HEK293 (cell line): ENCODE measurements around the gene EI24.
A peak's percentile ranks its signal among the peaks of the same experiment; 100 is the strongest.

Experiments
- CTCF ChIA-PET: fragments of 350-600 bp; formaldehyde crosslinking; extraction: SDS; loops from one replicate; lab custom pipeline; 2021; ENCODE audit warnings: antibody characterized with exemption; lab: Yijun Ruan, JAX
- POLR2A ChIA-PET: fragments of 300-600 bp; formaldehyde crosslinking; extraction: SDS; loops from one replicate; lab custom pipeline; 2020; ENCODE audit warnings: antibody characterized with exemption, inconsistent platforms; lab: Yijun Ruan, JAX
- H3K27ac ChIP-seq: fragments of 200-500 bp; sonication (Bioruptor generic); 2 replicates; pipeline ENCODE4 v1.5.1; 2014; ENCODE audit warnings: low read depth, low read length, control low read depth, inconsistent platforms; ENCODE audit errors: extremely low read depth
- H3K36me3 ChIP-seq, 2 experiments: fragments of 200-500 bp in 1 of 2; sonication (Bioruptor generic) in 1 of 2; 1 replicate in 1 of 2; 2 replicates in 1 of 2; pipeline ENCODE4 v1.5.1; 2014 to 2017; ENCODE audit warnings: inconsistent platforms in 2 of 2, low read length in 2 of 2; ENCODE audit not compliant: control insufficient read depth in 2 of 2, insufficient read depth in 1 of 2
- H3K4me1 ChIP-seq: fragments of 200-500 bp; sonication (Bioruptor generic); 2 replicates; pipeline ENCODE4 v1.5.1; 2014; ENCODE audit warnings: mild to moderate bottlenecking, low read length, inconsistent platforms; ENCODE audit not compliant: control insufficient read depth, insufficient read depth
- H3K4me3 ChIP-seq: 2 replicates; pipeline ENCODE4 v1.5.1; 2011; ENCODE audit warnings: low read depth, mild to moderate bottlenecking, control low read depth, low read length, moderate library complexity
- H3K9me3 ChIP-seq: fragments of 200-500 bp; sonication (Bioruptor generic); 2 replicates; pipeline ENCODE4 v1.5.1; 2014; ENCODE audit warnings: low read depth, low read length, inconsistent platforms; ENCODE audit not compliant: control insufficient read depth, insufficient read depth
- HOXA7 ChIP-seq: sonication (generic); formaldehyde crosslinking; IDR thresholded peaks from 2 replicates; pipeline ENCODE4 v1.8.1; 2022; ENCODE audit warnings: missing genetic modification reagents, borderline replicate concordance
- HOXC10 ChIP-seq: sonication (generic); formaldehyde crosslinking; IDR thresholded peaks from 2 replicates; pipeline ENCODE4 v1.8.1; 2023; ENCODE audit warnings: mild to moderate bottlenecking, missing genetic modification reagents
- PATZ1 ChIP-seq: fragments of 450-650 bp; formaldehyde crosslinking; IDR thresholded peaks from 2 replicates; pipeline ENCODE4 v1.5.1; 2016; ENCODE audit warnings: missing biosample characterization, missing genetic modification characterization
- SALL2 ChIP-seq: fragments of 450-650 bp; formaldehyde crosslinking; IDR thresholded peaks from 2 replicates; pipeline ENCODE4 v1.5.0; 2017; ENCODE audit warnings: missing biosample characterization, mild to moderate bottlenecking, missing genetic modification characterization, borderline replicate concordance
- SCRT1 ChIP-seq: fragments of 450-650 bp; formaldehyde crosslinking; IDR thresholded peaks from 2 replicates; pipeline ENCODE4 v1.5.1; 2016; ENCODE audit warnings: missing biosample characterization, missing genetic modification characterization, borderline replicate concordance
- SP2 ChIP-seq: fragments of 450-650 bp; formaldehyde crosslinking; IDR thresholded peaks from 2 replicates; pipeline ENCODE4 v1.5.1; 2016; ENCODE audit warnings: missing biosample characterization, missing genetic modification characterization
- SP7 ChIP-seq: fragments of 450-650 bp; formaldehyde crosslinking; IDR thresholded peaks from 2 replicates; pipeline ENCODE4 v1.5.1; 2016; ENCODE audit warnings: missing biosample characterization, missing genetic modification characterization
- TCF7L2 ChIP-seq: IDR thresholded peaks from 2 replicates; pipeline ENCODE4 v1.6.1; 2011; ENCODE audit warnings: low read depth, mild to moderate bottlenecking, inconsistent platforms, low read length, moderate library complexity, borderline replicate concordance
- TRIM28 ChIP-seq: IDR thresholded peaks from 2 replicates; pipeline ENCODE4 v1.6.1; 2011; ENCODE audit warnings: low read length, control low read depth, borderline replicate concordance
- ZBTB1 ChIP-seq: fragments of 450-650 bp; formaldehyde crosslinking; IDR thresholded peaks from 2 replicates; pipeline ENCODE4 v1.5.1; 2016; ENCODE audit warnings: missing biosample characterization, missing genetic modification characterization
- ZBTB10 ChIP-seq: fragments of 450-650 bp; formaldehyde crosslinking; IDR thresholded peaks from 2 replicates; pipeline ENCODE4 v1.5.1; 2016; ENCODE audit warnings: missing biosample characterization, missing genetic modification characterization
- ZBTB44 ChIP-seq: fragments of 450-650 bp; IDR thresholded peaks from 2 replicates; pipeline ENCODE4 v1.5.1; 2018; ENCODE audit warnings: missing biosample characterization, mild to moderate bottlenecking, missing genetic modification characterization
- ZBTB8A ChIP-seq: fragments of 450-650 bp; formaldehyde crosslinking; IDR thresholded peaks from 2 replicates; pipeline ENCODE4 v1.5.1; 2016; ENCODE audit warnings: missing biosample characterization, missing genetic modification characterization
- ZEB2 ChIP-seq: fragments of 450-650 bp; formaldehyde crosslinking; IDR thresholded peaks from 2 replicates; pipeline ENCODE4 v1.5.1; 2016; ENCODE audit warnings: missing biosample characterization, missing genetic modification characterization
- ZNF121 ChIP-seq: fragments of 450-650 bp; formaldehyde crosslinking; IDR thresholded peaks from 2 replicates; pipeline ENCODE4 v1.5.1; 2016; ENCODE audit warnings: missing biosample characterization, missing genetic modification characterization
- ZNF2 ChIP-seq: fragments of 450-650 bp; formaldehyde crosslinking; IDR thresholded peaks from 2 replicates; pipeline ENCODE4 v1.5.1; 2016; ENCODE audit warnings: missing biosample characterization, missing genetic modification characterization
- ZNF311 ChIP-seq: fragments of 450-650 bp; formaldehyde crosslinking; IDR thresholded peaks from 2 replicates; pipeline ENCODE4 v1.5.1; 2017; ENCODE audit warnings: missing biosample characterization, missing genetic modification characterization, borderline replicate concordance
- ZNF510 ChIP-seq: fragments of 450-650 bp; formaldehyde crosslinking; IDR thresholded peaks from 2 replicates; pipeline ENCODE4 v1.5.1; 2018; ENCODE audit warnings: mild to moderate bottlenecking, missing genetic modification characterization, missing biosample characterization; ENCODE audit not compliant: insufficient replicate concordance
- ZNF548 ChIP-seq: fragments of 450-650 bp; formaldehyde crosslinking; IDR thresholded peaks from 2 replicates; pipeline ENCODE4 v1.5.1; 2016; ENCODE audit warnings: missing biosample characterization, missing genetic modification characterization
- ZNF555 ChIP-seq: fragments of 450-650 bp; formaldehyde crosslinking; conservative IDR thresholded peaks from 2 replicates; pipeline ENCODE4 v1.5.1; 2017; ENCODE audit warnings: missing biosample characterization, mild to moderate bottlenecking, missing genetic modification characterization, inconsistent platforms
- ZNF596 ChIP-seq: fragments of 450-650 bp; IDR thresholded peaks from 2 replicates; pipeline ENCODE4 v1.5.0; 2018; ENCODE audit warnings: missing biosample characterization, mild to moderate bottlenecking, missing genetic modification characterization, moderate library complexity
- ZNF623 ChIP-seq: fragments of 450-650 bp; formaldehyde crosslinking; IDR thresholded peaks from 2 replicates; pipeline ENCODE4 v1.5.1; 2016; ENCODE audit warnings: missing biosample characterization, missing genetic modification characterization
- ZNF776 ChIP-seq: fragments of 450-650 bp; formaldehyde crosslinking; IDR thresholded peaks from 2 replicates; pipeline ENCODE4 v1.5.0; 2017; ENCODE audit warnings: missing biosample characterization, missing genetic modification characterization, borderline replicate concordance
- ZNF785 ChIP-seq: fragments of 450-650 bp; formaldehyde crosslinking; IDR thresholded peaks from 2 replicates; pipeline ENCODE4 v1.5.1; 2016; ENCODE audit warnings: missing biosample characterization, missing genetic modification characterization
- ZSCAN16 ChIP-seq: fragments of 450-650 bp; formaldehyde crosslinking; IDR thresholded peaks from 2 replicates; pipeline ENCODE4 v1.5.1; 2016; ENCODE audit warnings: missing biosample characterization, missing genetic modification characterization
- ZSCAN5A ChIP-seq: fragments of 450-650 bp; formaldehyde crosslinking; IDR thresholded peaks from 2 replicates; pipeline ENCODE4 v1.5.1; 2016; ENCODE audit warnings: missing biosample characterization, missing genetic modification characterization

EI24 gene

GRCh38 chr11:125625225-125625629 is 56.0 kb downstream of the EI24 start:
- peak overlapping the region; percentile 94 for H3K27ac ChIP-seq
- peaks cover 11 to 41% of the 10 kb centered on the region in 2 experiments for H3K36me3 ChIP-seq
- POLR2A ChIA-PET = interaction anchor here (1.0 to 3.2 kb wide), 8 partner anchors 10 to 672 kb away, joined by 3 to 24 read pairs (median 4); partner anchors contain the start of genes CCDC15, HYLS1, PUS3 and STT3A
- H3K9me3 ChIP-seq = no peaks in the 10 kb centered on the region
- CTCF ChIA-PET = interaction anchor here (1.1 kb wide), 1 partner anchor 1985 kb away, joined by 3 read pairs; no protein-coding TSS in a partner anchor
- peak overlapping the region; percentile 74 for H3K4me3 ChIP-seq
- H3K4me1 ChIP-seq = no peaks in the 10 kb centered on the region; the same call in 1 of the 2 replicates
- TF ChIP-seq ZNF776 (no peak), ZNF311 (tag by site-specific recombination) (no peak), ZNF121 (peak; percentile 20; the same call in 1 of the 2 replicates), TRIM28 (no peak), ZNF555 (tag by site-specific recombination) (no peak), ZSCAN16 (tag by site-specific recombination) (peak; percentile 82; the same call in 1 of the 2 replicates), ZSCAN5A (tag by site-specific recombination) (no peak), ZNF510 (tag by site-specific recombination) (no peak), SCRT1 (tag by site-specific recombination) (no peak)

- H3K36me3 ChIP-seq = peaks cover 10 to 39% of the 10 kb centered on the region in 2 experiments
- H3K4me3 ChIP-seq = peak overlapping the region; percentile 74
- H3K4me1 ChIP-seq = peaks cover under 1% of the 10 kb centered on the region; the same call in 1 of the 2 replicates
- H3K27ac ChIP-seq = peak overlapping the region; percentile 94
- POLR2A ChIA-PET = interaction anchor here (1.0 to 3.2 kb wide), 9 partner anchors 9 to 672 kb away, joined by 3 to 24 read pairs (median 4); partner anchors contain the start of genes CCDC15, HYLS1, PUS3 and STT3A
- CTCF ChIA-PET = interaction anchor here (1.1 to 1.4 kb wide), 2 partner anchors 8 to 1985 kb away, joined by 3 to 4 read pairs; no protein-coding TSS in a partner anchor
- no peaks in the 10 kb centered on the region for H3K9me3 ChIP-seq
- peak; percentile 89 for TF ChIP-seq SP2 (tag by site-specific recombination)
- TF ChIP-seq ZBTB10 = peak; percentile 77
- peak; percentile 83 for TF ChIP-seq ZBTB8A
- TF ChIP-seq SP7 = peak; percentile 89
- no peak for TF ChIP-seq ZNF776
- 0 out of 2 replicates have a peak, but pooled peaks have one; percentile 38 for TF ChIP-seq SALL2
- no peak for TF ChIP-seq ZNF785 (tag by site-specific recombination)
- TF ChIP-seq TCF7L2 = 0 out of 2 replicates have a peak, but pooled peaks have one; percentile 12
- no peak for TF ChIP-seq ZNF596 (tag by site-specific recombination)
- 0 out of 2 replicates have a peak, but pooled peaks have one; percentile 32 for TF ChIP-seq HOXC10 (CRISPR knock-in tag)
- no peak for TF ChIP-seq ZNF510 (tag by site-specific recombination)
- TF ChIP-seq ZNF548 (tag by site-specific recombination) = 0 out of 2 replicates have a peak, but pooled peaks have one; percentile 47
- TF ChIP-seq ZBTB44 (tag by site-specific recombination) = peak; percentile 72
- TF ChIP-seq ZNF623 (tag by site-specific recombination) = 0 out of 2 replicates have a peak, but pooled peaks have one; percentile 18
- 0 out of 2 replicates have a peak, but pooled peaks have one; percentile 16 for TF ChIP-seq ZBTB1 (tag by site-specific recombination)
- peak; percentile 93 for TF ChIP-seq ZNF2 (tag by site-specific recombination)
- no peak for TF ChIP-seq HOXA7 (CRISPR knock-in tag)
- peak; percentile 77 for TF ChIP-seq PATZ1 (tag by site-specific recombination)
- TF ChIP-seq ZEB2 (tag by site-specific recombination) = peak; percentile 87
These were observed 56.5 kb downstream of the EI24 start for GRCh38 chr11:125625630-125626287.
